PFSK-1 (cell line): Measurements from ENCODE around the gene UHRF1.

Source experiments
- FOXP2 ChIP-seq: optimal IDR thresholded peaks from 2 replicates; pipeline ENCODE3; 2011; ENCODE audit warnings: borderline replicate concordance, control low read depth, inconsistent platforms; ENCODE audit not compliant: insufficient read depth; ENCODE audit errors: extremely low read length, extremely low read depth
- POLR2AphosphoS5 ChIP-seq: IDR thresholded peaks from 2 replicates; pipeline ENCODE4 v1.6.1; 2012; ENCODE audit warnings: low read depth, mild to moderate bottlenecking, control low read depth, low read length, moderate library complexity
- SIN3A ChIP-seq: IDR thresholded peaks from 2 replicates; pipeline ENCODE4 v1.6.1; 2012; ENCODE audit warnings: mild to moderate bottlenecking, low read length, moderate library complexity, borderline replicate concordance; ENCODE audit not compliant: insufficient read depth
- TAF1 ChIP-seq: IDR thresholded peaks from 2 replicates; pipeline ENCODE4 v1.6.1; 2012; ENCODE audit warnings: low read length, control low read depth, borderline replicate concordance; ENCODE audit not compliant: insufficient read depth
- TF ChIP-seq, protein P1 (sequence below), 2 experiments: IDR thresholded peaks; 2 replicates each; pipeline versions ENCODE4 v1.6.1 to v1.8.0; 2011 to 2012; ENCODE audit warnings: low read depth in 2 of 2, low read length in 2 of 2, control low read depth in 1 of 2, inconsistent platforms in 1 of 2, mild to moderate bottlenecking in 1 of 2, moderate library complexity in 1 of 2; ENCODE audit not compliant: insufficient read depth in 1 of 2

Gene UHRF1

DNA sequence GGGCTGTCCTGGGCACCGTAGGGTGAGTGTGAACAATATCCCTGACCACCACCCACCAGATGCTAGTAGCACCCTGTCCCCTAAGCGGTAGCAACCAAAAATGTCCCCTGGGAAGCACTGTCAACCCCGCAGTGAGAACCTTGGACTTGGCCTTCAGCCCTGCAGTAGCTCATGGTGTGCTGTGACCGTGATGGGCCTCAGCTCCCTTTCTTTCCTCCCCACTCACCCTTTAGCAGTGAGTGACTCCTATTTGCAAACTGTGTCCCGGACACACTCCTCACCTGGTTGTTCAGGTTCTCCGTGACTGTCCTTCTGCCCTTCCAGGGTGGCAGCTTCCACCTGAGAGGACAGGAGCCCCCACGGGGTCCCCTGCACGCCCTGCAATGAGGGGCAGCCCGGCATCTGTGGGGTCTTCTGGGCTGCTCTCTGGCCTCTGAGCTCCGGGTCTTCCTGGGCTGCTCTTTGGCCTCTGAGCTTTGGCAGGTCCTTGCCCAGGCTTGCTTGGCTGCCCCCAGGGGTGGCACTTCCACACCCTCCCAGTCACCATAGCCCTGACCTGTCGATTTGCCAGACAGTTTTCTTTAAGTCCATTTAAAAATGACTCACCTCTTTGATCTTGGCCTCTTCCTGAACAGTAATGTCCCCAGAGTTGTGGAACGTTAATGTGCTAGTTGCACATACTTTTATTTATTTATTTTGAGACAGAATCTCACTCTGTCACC is 63.4 kb downstream of the UHRF1 start:
- no peak for TF ChIP-seq FOXP2
- no peak for TF ChIP-seq POLR2AphosphoS5
- TF ChIP-seq SIN3A, result peak; percentile 51; the same call in 1 of the 2 replicates

DNA sequence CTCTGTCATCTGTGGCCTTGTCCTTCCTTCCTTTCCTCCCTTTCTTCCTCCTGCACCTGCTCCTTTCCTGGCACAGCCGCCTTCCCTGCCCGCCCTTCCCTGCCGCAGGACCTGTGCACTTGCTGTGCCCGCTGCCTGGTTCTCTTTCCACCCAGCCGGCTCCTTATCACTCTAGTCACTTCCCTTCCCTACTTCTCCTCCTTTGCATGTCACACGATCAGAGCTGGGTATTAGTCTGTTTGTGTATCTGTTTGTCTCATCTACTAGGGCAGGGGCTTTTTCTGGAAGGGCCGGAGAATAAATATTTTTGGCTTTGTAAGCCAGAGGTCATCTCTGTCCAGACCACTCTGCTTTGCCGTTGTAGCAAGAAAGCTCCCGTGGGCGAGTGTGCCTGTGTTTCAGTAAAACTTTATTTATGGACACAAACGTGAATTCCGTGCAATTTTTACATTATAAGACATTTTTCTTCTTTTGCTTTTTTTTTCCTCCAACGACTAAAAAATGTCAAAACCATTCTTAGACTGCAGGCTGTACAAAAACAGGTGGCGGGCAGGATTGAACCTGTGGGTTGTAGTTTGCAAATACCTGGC is 65.7 kb downstream of the UHRF1 start:
- no peak for TF ChIP-seq FOXP2
- no peak for TF ChIP-seq TAF1
- TF ChIP-seq, protein P1, sequence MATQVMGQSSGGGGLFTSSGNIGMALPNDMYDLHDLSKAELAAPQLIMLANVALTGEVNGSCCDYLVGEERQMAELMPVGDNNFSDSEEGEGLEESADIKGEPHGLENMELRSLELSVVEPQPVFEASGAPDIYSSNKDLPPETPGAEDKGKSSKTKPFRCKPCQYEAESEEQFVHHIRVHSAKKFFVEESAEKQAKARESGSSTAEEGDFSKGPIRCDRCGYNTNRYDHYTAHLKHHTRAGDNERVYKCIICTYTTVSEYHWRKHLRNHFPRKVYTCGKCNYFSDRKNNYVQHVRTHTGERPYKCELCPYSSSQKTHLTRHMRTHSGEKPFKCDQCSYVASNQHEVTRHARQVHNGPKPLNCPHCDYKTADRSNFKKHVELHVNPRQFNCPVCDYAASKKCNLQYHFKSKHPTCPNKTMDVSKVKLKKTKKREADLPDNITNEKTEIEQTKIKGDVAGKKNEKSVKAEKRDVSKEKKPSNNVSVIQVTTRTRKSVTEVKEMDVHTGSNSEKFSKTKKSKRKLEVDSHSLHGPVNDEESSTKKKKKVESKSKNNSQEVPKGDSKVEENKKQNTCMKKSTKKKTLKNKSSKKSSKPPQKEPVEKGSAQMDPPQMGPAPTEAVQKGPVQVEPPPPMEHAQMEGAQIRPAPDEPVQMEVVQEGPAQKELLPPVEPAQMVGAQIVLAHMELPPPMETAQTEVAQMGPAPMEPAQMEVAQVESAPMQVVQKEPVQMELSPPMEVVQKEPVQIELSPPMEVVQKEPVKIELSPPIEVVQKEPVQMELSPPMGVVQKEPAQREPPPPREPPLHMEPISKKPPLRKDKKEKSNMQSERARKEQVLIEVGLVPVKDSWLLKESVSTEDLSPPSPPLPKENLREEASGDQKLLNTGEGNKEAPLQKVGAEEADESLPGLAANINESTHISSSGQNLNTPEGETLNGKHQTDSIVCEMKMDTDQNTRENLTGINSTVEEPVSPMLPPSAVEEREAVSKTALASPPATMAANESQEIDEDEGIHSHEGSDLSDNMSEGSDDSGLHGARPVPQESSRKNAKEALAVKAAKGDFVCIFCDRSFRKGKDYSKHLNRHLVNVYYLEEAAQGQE (IDR thresholded peaks at IDR 0.05; ENCODE audit: insufficient read depth in 1 of 2, low read depth in 2 of 2, low read length in 2 of 2), result no peak
- no peak for TF ChIP-seq POLR2AphosphoS5
- TF ChIP-seq SIN3A, result no peak

DNA sequence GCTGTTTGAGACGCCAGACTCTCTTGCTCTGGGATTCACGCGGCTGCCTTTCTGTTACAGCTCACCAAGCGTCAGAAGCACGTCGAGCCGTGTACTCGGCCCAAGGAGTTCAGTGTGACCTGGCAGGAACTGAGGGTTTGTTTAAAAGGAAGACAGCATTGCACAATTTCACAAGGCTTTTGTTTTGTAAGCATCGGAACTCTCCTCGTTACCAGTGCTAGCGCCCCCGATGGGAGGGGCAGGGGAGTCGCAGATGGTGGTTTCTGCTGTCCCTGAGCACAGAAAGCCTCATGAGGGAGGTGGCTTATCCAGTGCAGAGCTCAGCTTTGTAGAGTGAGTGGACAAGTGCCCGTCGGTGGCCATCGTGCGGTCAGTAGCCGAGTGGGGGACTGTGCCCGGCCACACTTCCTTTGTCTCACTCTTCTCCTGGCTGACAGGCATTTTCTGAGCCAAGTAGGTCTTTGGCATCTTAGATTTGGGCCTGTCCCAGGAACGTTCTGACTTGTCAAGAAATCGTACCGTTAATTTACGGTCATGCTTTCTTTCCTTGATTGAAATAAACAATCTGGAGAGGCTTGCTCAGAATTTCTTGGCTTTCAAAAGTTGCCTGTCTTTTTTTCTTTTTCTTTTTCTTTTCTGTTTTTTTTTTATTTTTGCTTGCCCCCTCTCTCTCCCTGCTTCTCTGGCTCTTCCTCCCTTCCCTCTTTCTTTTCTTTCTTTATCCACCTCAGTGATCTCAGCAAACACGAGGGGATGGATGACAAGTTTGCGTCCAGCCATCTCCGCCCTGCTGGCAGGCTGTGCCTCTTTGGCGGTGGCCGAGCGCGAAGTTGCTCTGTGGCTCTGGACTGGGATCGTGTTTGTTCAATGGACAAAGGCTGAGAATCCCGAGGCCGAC is 67.3 kb downstream of the UHRF1 start:
- peak; percentile 52 for TF ChIP-seq FOXP2
- TF ChIP-seq POLR2AphosphoS5, result no peak
- 0 out of 2 replicates have a peak, but pooled peaks have one; percentile 50 for TF ChIP-seq SIN3A
- TF ChIP-seq, protein P1 (IDR thresholded peaks at IDR 0.05; ENCODE audit: insufficient read depth in 1 of 2, low read depth in 2 of 2, low read length in 2 of 2), result no peak

DNA sequence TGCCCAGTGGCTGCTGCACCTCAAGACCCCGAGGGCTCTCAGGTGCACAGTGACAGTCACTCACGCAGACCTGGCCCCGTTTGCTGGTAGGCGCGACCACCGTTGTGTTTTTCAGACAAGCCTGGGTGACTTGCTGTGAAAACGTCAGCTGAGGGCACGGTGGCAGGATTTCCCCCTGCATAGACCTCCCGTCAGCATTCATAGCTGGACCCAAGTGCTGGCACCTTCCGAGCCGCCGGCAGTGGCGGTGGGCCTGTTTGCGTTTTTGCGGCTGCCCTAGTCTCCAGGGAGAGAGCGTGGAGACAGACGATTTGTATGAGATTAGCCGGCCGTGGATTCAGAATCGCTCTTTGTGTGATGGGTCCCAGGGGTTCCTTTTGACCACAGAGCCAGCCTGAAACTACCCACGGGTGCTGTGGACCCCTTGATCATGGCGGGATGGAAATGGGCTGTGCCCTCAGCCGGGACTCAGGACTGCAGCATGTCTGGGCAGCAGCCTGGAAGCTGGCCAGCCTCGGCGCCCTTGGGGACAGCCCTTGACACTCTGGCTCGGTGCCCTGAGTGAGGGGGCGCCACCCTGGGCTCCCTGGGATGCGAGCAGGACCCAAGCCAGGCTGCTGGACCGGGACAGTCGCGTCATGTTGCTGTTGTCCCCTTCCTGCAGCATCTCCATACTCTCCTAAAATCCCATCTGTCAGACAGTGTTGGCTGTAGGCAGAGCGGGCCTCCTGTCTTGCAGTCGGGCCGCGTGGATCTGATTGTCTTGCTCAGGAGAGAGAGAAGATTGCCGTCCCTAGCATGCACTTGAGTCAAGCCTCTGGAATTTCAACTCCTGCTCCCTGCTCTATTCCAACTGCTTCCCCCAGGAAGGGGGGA is 68.2 kb downstream of the UHRF1 start:
- TF ChIP-seq POLR2AphosphoS5 (no peak), FOXP2 (no peak), SIN3A (no peak), TAF1 (no peak)
- TF ChIP-seq, protein P1 (IDR thresholded peaks at IDR 0.05; ENCODE audit: insufficient read depth in 1 of 2, low read depth in 2 of 2, low read length in 2 of 2), result no peak

DNA sequence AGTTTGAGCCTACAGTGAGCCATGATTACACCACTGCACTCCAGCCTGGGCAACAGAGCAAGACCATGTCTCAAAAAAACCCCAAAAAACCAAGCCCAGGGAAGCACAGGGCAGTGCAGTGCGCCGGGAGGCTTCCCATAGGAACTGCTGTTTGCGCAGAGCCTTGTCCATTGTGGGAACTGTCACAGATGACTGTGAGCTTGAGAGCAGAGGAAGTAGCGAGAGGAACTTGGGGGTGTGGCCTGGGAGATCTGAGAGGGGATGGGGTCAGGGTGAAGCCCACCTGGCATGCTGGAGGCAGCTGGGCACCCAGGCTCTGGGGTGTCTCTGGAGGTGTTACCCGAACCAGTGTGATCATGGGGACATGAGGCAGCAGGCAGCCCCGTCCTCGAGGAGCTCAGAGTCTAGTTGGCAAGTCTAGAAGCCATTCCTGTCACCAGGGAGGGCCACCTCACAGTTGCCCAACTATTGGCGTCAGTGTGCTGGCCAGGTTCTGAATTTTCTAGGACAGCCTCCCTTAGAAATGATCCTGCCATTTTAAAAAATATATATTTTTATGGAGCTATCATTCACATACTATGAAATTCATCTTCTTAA is 70.0 kb downstream of the UHRF1 start:
- no peak for TF ChIP-seq FOXP2
- TF ChIP-seq SIN3A, result no peak
- no peak for TF ChIP-seq TAF1
- TF ChIP-seq, protein P1 (IDR thresholded peaks at IDR 0.05; ENCODE audit: insufficient read depth in 1 of 2, low read depth in 2 of 2, low read length in 2 of 2), result no peak
- TF ChIP-seq POLR2AphosphoS5, result no peak
